GM21381 (cell line): ENCODE results near the gene NR6A1.
"Not testable (repeated sequence)": the region's sequence is repeated elsewhere in the genome, so short reads cannot be mapped to it uniquely, and the experiment has no call there.

ENCODE experiments used
- ATAC-seq: cut with Tn5 transposase; IDR thresholded peaks from one replicate; pipeline ENCODE4 v1.9.1; 2021; ENCODE audit warnings: mild to moderate bottlenecking, moderate library complexity; ENCODE audit not compliant: unreplicated experiment

Gene NR6A1

GRCh38 chr9:124761710-124762109, 9.4 kb downstream of the NR6A1 start:
- no peak for ATAC-seq

- no peak for ATAC-seq
Observed at GRCh38 chr9:124761196-124761595, 9.9 kb downstream of the NR6A1 start.

- ATAC-seq = no peak
Observed at GRCh38 chr9:124760719-124761118, 10.4 kb downstream of the NR6A1 start.

- no peak for ATAC-seq
Observed at GRCh38 chr9:124759327-124759726, 11.8 kb downstream of the NR6A1 start.

GRCh38 chr9:124758691-124759090, 12.4 kb downstream of the NR6A1 start:
- no peak for ATAC-seq

GRCh38 chr9:124758061-124758460, 13.1 kb downstream of the NR6A1 start:
- no peak for ATAC-seq

- ATAC-seq = no peak
Observed at GRCh38 chr9:124757616-124758015, 13.5 kb downstream of the NR6A1 start.

GRCh38 chr9:124756011-124756410, 15.1 kb downstream of the NR6A1 start:
- ATAC-seq = no peak

GRCh38 chr9:124755061-124755460, 16.1 kb downstream of the NR6A1 start:
- ATAC-seq = no peak

- no peak for ATAC-seq
Observed at GRCh38 chr9:124754289-124754688, 16.8 kb downstream of the NR6A1 start.

GRCh38 chr9:124752967-124753366, 18.1 kb downstream of the NR6A1 start:
- ATAC-seq = no peak

- no peak for ATAC-seq
Observed at GRCh38 chr9:124749781-124750180, 21.3 kb downstream of the NR6A1 start.

GRCh38 chr9:124749284-124749683, 21.8 kb downstream of the NR6A1 start:
- no peak for ATAC-seq

GRCh38 chr9:124747065-124747464, 24.0 kb downstream of the NR6A1 start:
- ATAC-seq = no peak

GRCh38 chr9:124743686-124744348, 27.3 kb downstream of the NR6A1 start:
- no peak for ATAC-seq

GRCh38 chr9:124742940-124743339, 28.2 kb downstream of the NR6A1 start:
- ATAC-seq = no peak

GRCh38 chr9:124741662-124742061, 29.4 kb downstream of the NR6A1 start:
- ATAC-seq = no peak

- ATAC-seq = no peak
Observed at GRCh38 chr9:124741149-124741548, 30.0 kb downstream of the NR6A1 start.

GRCh38 chr9:124739360-124739759, 31.8 kb downstream of the NR6A1 start:
- no peak for ATAC-seq

- not testable (repeated sequence) for ATAC-seq
Observed at GRCh38 chr9:124738075-124738474, 33.0 kb downstream of the NR6A1 start.

- no peak for ATAC-seq
Observed at GRCh38 chr9:124735121-124735520, 36.0 kb downstream of the NR6A1 start.

- not testable (repeated sequence) for ATAC-seq
Observed at GRCh38 chr9:124734741-124735083, 36.4 kb downstream of the NR6A1 start.
